DMS114 treated with DMSO at 0.1 percent for 48 hours (cell line): ENCODE measurements around the gene SEPTIN2.
"Not testable (repeated sequence)": the region's sequence is repeated elsewhere in the genome, so short reads cannot be mapped to it uniquely, and the experiment has no call there.

Experiments
- DNase-seq: peaks from one replicate; lab custom pipeline; 2025; ENCODE audit not compliant: unreplicated experiment; lab: John Stamatoyannopoulos, UW

Gene SEPTIN2

GRCh38 chr2:241349941-241350340, 34.2 kb downstream of the SEPTIN2 start:
- DNase-seq, result no peak

GRCh38 chr2:241350530-241350877, 34.8 kb downstream of the SEPTIN2 start:
- DNase-seq, result no peak

- no peak for DNase-seq
These were observed 35.3 kb downstream of the SEPTIN2 start for GRCh38 chr2:241350878-241351639.

GRCh38 chr2:241351640-241352031, 35.9 kb downstream of the SEPTIN2 start:
- DNase-seq, result no peak

- DNase-seq, result no peak
These were observed 36.5 kb downstream of the SEPTIN2 start for GRCh38 chr2:241352227-241352626.

GRCh38 chr2:241354668-241355658, 39.2 kb downstream of the SEPTIN2 start:
- DNase-seq, result no peak

- peak; percentile 90 for DNase-seq
These were observed 40.5 kb downstream of the SEPTIN2 start, which contains the start of gene FARP2 for GRCh38 chr2:241355983-241356870. Gene FARP2 (plus strand): TSS chr2:241356285. CDS start chr2:241373108, 16,823 bp downstream.

GRCh38 chr2:241356871-241357260, 41.1 kb downstream of the SEPTIN2 start:
- DNase-seq, result no peak

- no peak for DNase-seq
These were observed 41.8 kb downstream of the SEPTIN2 start for GRCh38 chr2:241357531-241357930.

GRCh38 chr2:241358470-241358869, 42.7 kb downstream of the SEPTIN2 start:
- DNase-seq, result no peak

- no peak for DNase-seq
These were observed 43.8 kb downstream of the SEPTIN2 start for GRCh38 chr2:241359481-241360045.

GRCh38 chr2:241363426-241363825, 47.7 kb downstream of the SEPTIN2 start:
- DNase-seq, result no peak

- no peak for DNase-seq
These were observed 49.1 kb downstream of the SEPTIN2 start for GRCh38 chr2:241364781-241365180.

- DNase-seq, result no peak
These were observed 51.0 kb downstream of the SEPTIN2 start for GRCh38 chr2:241366678-241367077.

- DNase-seq, result no peak
These were observed 52.9 kb downstream of the SEPTIN2 start for GRCh38 chr2:241368643-241369042.

GRCh38 chr2:241372361-241372992, 56.8 kb downstream of the SEPTIN2 start:
- no peak for DNase-seq

GRCh38 chr2:241373446-241373845, 57.7 kb downstream of the SEPTIN2 start:
- DNase-seq, result no peak

GRCh38 chr2:241373906-241374305, 58.2 kb downstream of the SEPTIN2 start:
- not testable (repeated sequence) for DNase-seq

GRCh38 chr2:241375300-241375699, 59.6 kb downstream of the SEPTIN2 start:
- no peak for DNase-seq

- no peak for DNase-seq
These were observed 61.1 kb downstream of the SEPTIN2 start for GRCh38 chr2:241376808-241377207.
